ENCODE results near the gene BAHD1. TPM values are rescaled to one million over a fixed set of nuclear protein-coding genes. Genes with fewer than 3 reads are reported as not detected.
A peak's percentile ranks its signal among the peaks of the same experiment; 100 is the strongest.

BAHD1 gene
- total RNA-seq, 1 donor: 26.9 TPM

- no peak for DNase-seq (ENCODE audit: low read depth in 2 of 3, low spot score in 2 of 3)
Observed at GRCh38 chr15:40464595-40465185, 23.9 kb downstream of the BAHD1 start.

GRCh38 chr15:40465939-40466338, 25.2 kb downstream of the BAHD1 start:
- DNase-seq (ENCODE audit: low read depth in 2 of 3, low spot score in 2 of 3): no peak

GRCh38 chr15:40466426-40467260, 25.9 kb downstream of the BAHD1 start:
- DNase-seq (ENCODE audit: low read depth in 2 of 3, low spot score in 2 of 3): no peak

GRCh38 chr15:40467261-40467615, 26.5 kb downstream of the BAHD1 start:
- no peak for DNase-seq (ENCODE audit: low read depth in 2 of 3, low spot score in 2 of 3)

GRCh38 chr15:40468898-40469331, 28.2 kb downstream of the BAHD1 start:
- peak in 1 of 3 donors; percentile 31 for DNase-seq (ENCODE audit: low read depth in 2 of 3, low spot score in 2 of 3)

- no peak for DNase-seq (ENCODE audit: low read depth in 2 of 3, low spot score in 2 of 3)
Observed at GRCh38 chr15:40469776-40470390, 29.1 kb downstream of the BAHD1 start.

- peak in 2 of 3 donors; percentile 71 to 79 for DNase-seq (ENCODE audit: low read depth in 2 of 3, low spot score in 2 of 3)
Observed at GRCh38 chr15:40470423-40471104, 29.8 kb downstream of the BAHD1 start, which contains the start of gene CHST14. Gene CHST14, plus strand, starts transcription at chr15:40470984. Its CDS starts 230 bp downstream, at chr15:40471214.

- DNase-seq (ENCODE audit: low read depth in 2 of 3, low spot score in 2 of 3): peak in 2 of 3 donors; percentile 32 to 43
Observed at GRCh38 chr15:40471105-40471807, 30.5 kb downstream of the BAHD1 start.

- DNase-seq (ENCODE audit: low read depth in 2 of 3, low spot score in 2 of 3): peak in 2 of 3 donors; percentile 31 to 52
Observed at GRCh38 chr15:40471808-40472150, 31.0 kb downstream of the BAHD1 start.

GRCh38 chr15:40472171-40472727, 31.5 kb downstream of the BAHD1 start:
- DNase-seq (ENCODE audit: low read depth in 2 of 3, low spot score in 2 of 3): no peak

- DNase-seq (ENCODE audit: low read depth in 2 of 3, low spot score in 2 of 3): no peak
Observed at GRCh38 chr15:40474581-40474980, 33.8 kb downstream of the BAHD1 start.

GRCh38 chr15:40477642-40478327, 37.0 kb downstream of the BAHD1 start:
- DNase-seq (ENCODE audit: low read depth in 2 of 3, low spot score in 2 of 3): no peak

GRCh38 chr15:40479024-40479423, 38.3 kb downstream of the BAHD1 start:
- no peak for DNase-seq (ENCODE audit: low read depth in 2 of 3, low spot score in 2 of 3)

GRCh38 chr15:40481341-40482074, 40.8 kb downstream of the BAHD1 start:
- DNase-seq (ENCODE audit: low read depth in 2 of 3, low spot score in 2 of 3): no peak

GRCh38 chr15:40483919-40484318, 43.2 kb downstream of the BAHD1 start:
- DNase-seq (ENCODE audit: low read depth in 2 of 3, low spot score in 2 of 3): no peak

GRCh38 chr15:40486066-40486770, 45.5 kb downstream of the BAHD1 start:
- DNase-seq (ENCODE audit: low read depth in 2 of 3, low spot score in 2 of 3): no peak

GRCh38 chr15:40487816-40488682, 47.3 kb downstream of the BAHD1 start:
- no peak for DNase-seq (ENCODE audit: low read depth in 2 of 3, low spot score in 2 of 3)
